Activated naive CD8-positive, alpha-beta T cell (primary cell): ENCODE results near the gene PSMB10.

ENCODE experiments used
- H3K27ac Mint-ChIP-seq: one replicate; pipeline ENCODE4 v1.8.0; 2021; ENCODE audit warnings: mixed read lengths
- H3K27me3 Mint-ChIP-seq: one replicate; pipeline ENCODE4 v1.8.0; 2021; ENCODE audit warnings: mixed read lengths
- H3K36me3 Mint-ChIP-seq: one replicate; pipeline ENCODE4 v1.8.0; 2021; ENCODE audit warnings: mixed read lengths
- H3K4me1 Mint-ChIP-seq: one replicate; pipeline ENCODE4 v1.8.0; 2021; ENCODE audit warnings: low read depth, mixed read lengths
- H3K4me3 Mint-ChIP-seq: one replicate; pipeline ENCODE4 v1.8.0; 2021; ENCODE audit warnings: mild to moderate bottlenecking, mixed read lengths
- H3K9me3 Mint-ChIP-seq: one replicate; pipeline ENCODE4 v1.8.0; 2021; ENCODE audit warnings: low read depth, mixed read lengths

Gene PSMB10

GRCh38 chr16:67967183-67967957, 30.7 kb upstream of the PSMB10 start:
- peak overlapping the region; percentile 95 for H3K27ac Mint-ChIP-seq
- peak overlapping the region; percentile 97 for H3K4me3 Mint-ChIP-seq
- no peaks in the 10 kb centered on the region for H3K27me3 Mint-ChIP-seq
- H3K36me3 Mint-ChIP-seq = peaks cover 2% of the 10 kb centered on the region
- peaks cover 24% of the 10 kb centered on the region for H3K4me1 Mint-ChIP-seq
- H3K9me3 Mint-ChIP-seq = no peaks in the 10 kb centered on the region

- Mint-ChIP-seq H3K27me3 (no peaks in the 10 kb centered on the region), H3K27ac (peak overlapping the region; percentile 95), H3K4me1 (peaks cover 24% of the 10 kb centered on the region), H3K36me3 (peaks cover 2% of the 10 kb centered on the region), H3K4me3 (peak overlapping the region; percentile 97), H3K9me3 (no peaks in the 10 kb centered on the region)
Measured at GRCh38 chr16:67966549-67967182, 30.0 kb upstream of the PSMB10 start.

GRCh38 chr16:67965668-67966548, 29.3 kb upstream of the PSMB10 start:
- H3K4me1 Mint-ChIP-seq = peaks cover 24% of the 10 kb centered on the region

GRCh38 chr16:67964477-67965131, 28.0 kb upstream of the PSMB10 start:
- Mint-ChIP-seq H3K9me3 (no peaks in the 10 kb centered on the region), H3K27me3 (no peaks in the 10 kb centered on the region), H3K36me3 (peaks cover 2% of the 10 kb centered on the region), H3K4me1 (peaks cover 21% of the 10 kb centered on the region), H3K27ac (no peak overlapping the region), H3K4me3 (no peak overlapping the region)

More at GRCh38 chr16:67965668-67966548, 29.3 kb upstream of the PSMB10 start:
- Mint-ChIP-seq H3K27me3 (no peaks in the 10 kb centered on the region), H3K27ac (no peak overlapping the region), H3K36me3 (peaks cover 2% of the 10 kb centered on the region), H3K4me3 (no peak overlapping the region), H3K9me3 (no peaks in the 10 kb centered on the region)

GRCh38 chr16:67963662-67964321, 27.1 kb upstream of the PSMB10 start:
- Mint-ChIP-seq H3K4me3 (no peak overlapping the region), H3K9me3 (no peaks in the 10 kb centered on the region), H3K27me3 (no peaks in the 10 kb centered on the region), H3K36me3 (peaks cover 2% of the 10 kb centered on the region), H3K27ac (no peak overlapping the region), H3K4me1 (peaks cover 19% of the 10 kb centered on the region)

- no peaks in the 10 kb centered on the region for H3K27me3 Mint-ChIP-seq
- no peak overlapping the region for H3K4me3 Mint-ChIP-seq
- H3K4me1 Mint-ChIP-seq = peaks cover 19% of the 10 kb centered on the region
- H3K36me3 Mint-ChIP-seq = peaks cover 2% of the 10 kb centered on the region
- H3K27ac Mint-ChIP-seq = no peak overlapping the region
- H3K9me3 Mint-ChIP-seq = no peaks in the 10 kb centered on the region
Measured at GRCh38 chr16:67963292-67963661, 26.6 kb upstream of the PSMB10 start.

- no peak overlapping the region for H3K4me3 Mint-ChIP-seq
- H3K27ac Mint-ChIP-seq = no peak overlapping the region
- peaks cover 2% of the 10 kb centered on the region for H3K36me3 Mint-ChIP-seq
- no peaks in the 10 kb centered on the region for H3K27me3 Mint-ChIP-seq
- peaks cover 12% of the 10 kb centered on the region for H3K4me1 Mint-ChIP-seq
- H3K9me3 Mint-ChIP-seq = no peaks in the 10 kb centered on the region
Measured at GRCh38 chr16:67962135-67962534, 25.5 kb upstream of the PSMB10 start.

GRCh38 chr16:67961551-67961957, 24.9 kb upstream of the PSMB10 start:
- H3K27ac Mint-ChIP-seq = no peak overlapping the region
- no peaks in the 10 kb centered on the region for H3K9me3 Mint-ChIP-seq
- no peaks in the 10 kb centered on the region for H3K27me3 Mint-ChIP-seq
- H3K4me1 Mint-ChIP-seq = peaks cover 6% of the 10 kb centered on the region
- no peak overlapping the region for H3K4me3 Mint-ChIP-seq
- H3K36me3 Mint-ChIP-seq = peaks cover 2% of the 10 kb centered on the region

- Mint-ChIP-seq H3K4me1 (peaks cover 2% of the 10 kb centered on the region), H3K4me3 (no peak overlapping the region), H3K27ac (no peak overlapping the region), H3K36me3 (peaks cover 2% of the 10 kb centered on the region), H3K9me3 (no peaks in the 10 kb centered on the region), H3K27me3 (no peaks in the 10 kb centered on the region)
Measured at GRCh38 chr16:67959536-67960329, 23.1 kb upstream of the PSMB10 start.

- no peaks in the 10 kb centered on the region for H3K4me1 Mint-ChIP-seq
- H3K36me3 Mint-ChIP-seq = no peaks in the 10 kb centered on the region
- H3K9me3 Mint-ChIP-seq = no peaks in the 10 kb centered on the region
- H3K4me3 Mint-ChIP-seq = no peak overlapping the region
- H3K27me3 Mint-ChIP-seq = no peaks in the 10 kb centered on the region
- H3K27ac Mint-ChIP-seq = no peak overlapping the region
Measured at GRCh38 chr16:67957622-67958021, 21.0 kb upstream of the PSMB10 start.

- H3K27me3 Mint-ChIP-seq = no peaks in the 10 kb centered on the region
- H3K4me1 Mint-ChIP-seq = no peaks in the 10 kb centered on the region
- H3K4me3 Mint-ChIP-seq = no peak overlapping the region
- no peak overlapping the region for H3K27ac Mint-ChIP-seq
- H3K9me3 Mint-ChIP-seq = no peaks in the 10 kb centered on the region
- H3K36me3 Mint-ChIP-seq = no peaks in the 10 kb centered on the region
Measured at GRCh38 chr16:67954421-67955196, 18.0 kb upstream of the PSMB10 start.

GRCh38 chr16:67953641-67954375, 17.2 kb upstream of the PSMB10 start:
- H3K27me3 Mint-ChIP-seq = no peaks in the 10 kb centered on the region
- no peaks in the 10 kb centered on the region for H3K9me3 Mint-ChIP-seq
- H3K27ac Mint-ChIP-seq = no peak overlapping the region
- H3K4me1 Mint-ChIP-seq = no peaks in the 10 kb centered on the region
- no peaks in the 10 kb centered on the region for H3K36me3 Mint-ChIP-seq
- H3K4me3 Mint-ChIP-seq = no peak overlapping the region
